Peyer's patch (tissue), 4 donors: ENCODE results near the gene GMCL2.

Source experiments
- CTCF ChIP-seq, 6 experiments: fragments of 450-650 bp in 4 of 6; fragments of 200-600 bp in 2 of 6; sonication (generic) in 1 of 6; IDR thresholded peaks; one replicate each; pipeline ENCODE4 v1.5.1; 2017 to 2019; ENCODE audit warnings: antibody characterized with exemption in 6 of 6, mild to moderate bottlenecking in 3 of 6, moderate library complexity in 1 of 6
- POLR2A ChIP-seq, 2 donors: fragments of 450-650 bp; IDR thresholded peaks; one replicate each; pipeline ENCODE4 v1.5.1; 2017; ENCODE audit warnings: antibody characterized with exemption in 2 of 2, mild to moderate bottlenecking in 2 of 2, moderate library complexity in 2 of 2

- no peak for TF ChIP-seq CTCF (IDR thresholded peaks at IDR 0.05)
- no peak for TF ChIP-seq POLR2A (IDR thresholded peaks at IDR 0.05)
Measured at GRCh38 chr5:178155065-178155464, 32.1 kb downstream of the GMCL2 start.
